Neutrophil (primary cell): ENCODE measurements around the gene BHLHE23.

Source experiments
- H3K27ac ChIP-seq: fragments of 200-600 bp; sonication (generic); 2 replicates; pipeline ENCODE4 v1.5.1; 2016; ENCODE audit warnings: mild to moderate bottlenecking, moderate library complexity
- H3K27me3 ChIP-seq: fragments of 200-600 bp; sonication (generic); 2 replicates; pipeline ENCODE4 v1.6.0; 2016; ENCODE audit warnings: mild to moderate bottlenecking
- H3K36me3 ChIP-seq: fragments of 200-600 bp; sonication (generic); 2 replicates; pipeline ENCODE4 v1.5.1; 2017
- H3K4me1 ChIP-seq, 2 experiments: fragments of 200-600 bp in 1 of 2; sonication (generic) in 1 of 2; 1 replicate in 1 of 2; 2 replicates in 1 of 2; pipeline versions ENCODE4 v1.5.1 to v1.6.1; 2013 to 2016; ENCODE audit warnings: low read depth in 1 of 2, low read length in 1 of 2, mild to moderate bottlenecking in 1 of 2, moderate library complexity in 1 of 2; ENCODE audit not compliant: control insufficient read depth in 1 of 2, insufficient read depth in 1 of 2
- H3K4me3 ChIP-seq, 2 experiments: fragments of 200-600 bp in 1 of 2; sonication (generic) in 1 of 2; 1 replicate in 1 of 2; 2 replicates in 1 of 2; pipeline ENCODE4 v1.5.1; 2013 to 2016; ENCODE audit warnings: low read depth in 1 of 2, low read length in 1 of 2, mild to moderate bottlenecking in 1 of 2, moderate library complexity in 1 of 2
- H3K9me3 ChIP-seq: fragments of 200-600 bp; sonication (generic); 2 replicates; pipeline ENCODE4 v1.5.1; 2016
- CTCF ChIP-seq: fragments of 200-600 bp; sonication (generic); IDR thresholded peaks from 2 replicates; pipeline ENCODE4 v1.5.1; 2016; ENCODE audit warnings: antibody characterized with exemption

The BHLHE23 gene

GRCh38 chr20:63025534-63026331, 19.0 kb upstream of the BHLHE23 start:
- Histone ChIP-seq H3K9me3 (no peaks in the 10 kb centered on the region), H3K4me1 (no peaks in the 10 kb centered on the region), H3K36me3 (no peaks in the 10 kb centered on the region), H3K27me3 (peaks cover 97% of the 10 kb centered on the region), H3K4me3 (no peak overlapping the region), H3K27ac (no peak overlapping the region)
- TF ChIP-seq CTCF = no peak

- Histone ChIP-seq H3K27ac (no peak overlapping the region), H3K4me3 (no peak overlapping the region), H3K9me3 (no peaks in the 10 kb centered on the region), H3K27me3 (peaks cover 90% of the 10 kb centered on the region), H3K4me1 (no peaks in the 10 kb centered on the region), H3K36me3 (no peaks in the 10 kb centered on the region)
- TF ChIP-seq CTCF = no peak
Measured at GRCh38 chr20:63024573-63025392, 18.0 kb upstream of the BHLHE23 start.

GRCh38 chr20:63023936-63024571, 17.3 kb upstream of the BHLHE23 start:
- no peak overlapping the region for H3K27ac ChIP-seq
- H3K36me3 ChIP-seq = no peaks in the 10 kb centered on the region
- no peaks in the 10 kb centered on the region for H3K9me3 ChIP-seq
- no peaks in the 10 kb centered on the region for H3K4me1 ChIP-seq
- H3K27me3 ChIP-seq = peaks cover 89% of the 10 kb centered on the region
- TF ChIP-seq CTCF = no peak
- H3K4me3 ChIP-seq = no peak overlapping the region

- H3K27me3 ChIP-seq = peaks cover 92% of the 10 kb centered on the region
- TF ChIP-seq CTCF = no peak
Measured at GRCh38 chr20:63023071-63023935, 16.5 kb upstream of the BHLHE23 start.

GRCh38 chr20:63022501-63022900, 15.7 kb upstream of the BHLHE23 start:
- Histone ChIP-seq H3K27me3 (peaks cover 92% of the 10 kb centered on the region), H3K9me3 (no peaks in the 10 kb centered on the region), H3K27ac (no peak overlapping the region), H3K4me3 (no peak overlapping the region), H3K36me3 (no peaks in the 10 kb centered on the region), H3K4me1 (no peaks in the 10 kb centered on the region)
- TF ChIP-seq CTCF = no peak

More at GRCh38 chr20:63023071-63023935, 16.5 kb upstream of the BHLHE23 start:
- no peak overlapping the region for H3K4me3 ChIP-seq
- no peaks in the 10 kb centered on the region for H3K36me3 ChIP-seq
- no peaks in the 10 kb centered on the region for H3K9me3 ChIP-seq
- no peak overlapping the region for H3K27ac ChIP-seq
- no peaks in the 10 kb centered on the region for H3K4me1 ChIP-seq
